ENCODE measurements around the gene WDR70.
"Not testable (repeated sequence)": the region's sequence is repeated elsewhere in the genome, so short reads cannot be mapped to it uniquely, and the experiment has no call there.

Gene WDR70

GRCh38 chr5:37774912-37775483 lies 395.9 kb downstream of the WDR70 start:
- Histone ChIP-seq H3K4me1 (ENCODE audit: control insufficient read depth, insufficient read depth, low read length) (peaks cover 29% of the 10 kb centered on the region), H3K9ac (ENCODE audit: low read length in 2 of 2) (no peak overlapping the region), H3K4me3 (ENCODE audit: low read length in 2 of 2) (no peak overlapping the region), H3K27ac (ENCODE audit: low read length) (no peak overlapping the region), H3K27me3 (ENCODE audit: control insufficient read depth in 1 of 2, insufficient read depth in 2 of 2, low read length in 2 of 2) (no peaks in the 10 kb centered on the region), H3K36me3 (ENCODE audit: control insufficient read depth in 2 of 2, insufficient read depth in 2 of 2, low read length in 2 of 2) (no peaks in the 10 kb centered on the region), H3K9me3 (ENCODE audit: control insufficient read depth in 2 of 2, low read length in 2 of 2) (peaks cover 0 to 2% of the 10 kb centered on the region in 2 donors)

GRCh38 chr5:37776826-37777225 lies 397.7 kb downstream of the WDR70 start:
- Histone ChIP-seq H3K36me3 (ENCODE audit: control insufficient read depth in 2 of 2, insufficient read depth in 2 of 2, low read length in 2 of 2) (no peaks in the 10 kb centered on the region), H3K4me1 (ENCODE audit: control insufficient read depth, insufficient read depth, low read length) (peaks cover 17% of the 10 kb centered on the region), H3K27ac (ENCODE audit: low read length) (peak overlapping the region; percentile 46), H3K4me3 (ENCODE audit: low read length in 2 of 2) (no peak overlapping the region), H3K27me3 (ENCODE audit: control insufficient read depth in 1 of 2, insufficient read depth in 2 of 2, low read length in 2 of 2) (no peaks in the 10 kb centered on the region), H3K9ac (ENCODE audit: low read length in 2 of 2) (no peak overlapping the region), H3K9me3 (ENCODE audit: control insufficient read depth in 2 of 2, low read length in 2 of 2) (peaks cover 0 to 2% of the 10 kb centered on the region in 2 donors)

- Histone ChIP-seq H3K36me3 (ENCODE audit: control insufficient read depth in 2 of 2, insufficient read depth in 2 of 2, low read length in 2 of 2) (no peaks in the 10 kb centered on the region), H3K4me3 (ENCODE audit: low read length in 2 of 2) (no peak overlapping the region), H3K4me1 (ENCODE audit: control insufficient read depth, insufficient read depth, low read length) (peaks cover 14% of the 10 kb centered on the region), H3K27me3 (ENCODE audit: control insufficient read depth in 1 of 2, insufficient read depth in 2 of 2, low read length in 2 of 2) (no peaks in the 10 kb centered on the region), H3K27ac (ENCODE audit: low read length) (peak overlapping the region; percentile 46), H3K9me3 (ENCODE audit: control insufficient read depth in 2 of 2, low read length in 2 of 2) (peaks cover 0 to 2% of the 10 kb centered on the region in 2 donors), H3K9ac (ENCODE audit: low read length in 2 of 2) (no peak overlapping the region)
These were observed 398.5 kb downstream of the WDR70 start for GRCh38 chr5:37777432-37778130.

GRCh38 chr5:37781409-37781808 lies 402.3 kb downstream of the WDR70 start:
- not testable (repeated sequence) for H3K4me3 ChIP-seq (ENCODE audit: low read length in 2 of 2); H3K27me3 ChIP-seq (ENCODE audit: control insufficient read depth in 1 of 2, insufficient read depth in 2 of 2, low read length in 2 of 2); H3K4me1 ChIP-seq (ENCODE audit: control insufficient read depth, insufficient read depth, low read length); H3K36me3 ChIP-seq (ENCODE audit: control insufficient read depth in 2 of 2, insufficient read depth in 2 of 2, low read length in 2 of 2); H3K27ac ChIP-seq (ENCODE audit: low read length); H3K9me3 ChIP-seq (ENCODE audit: control insufficient read depth in 2 of 2, low read length in 2 of 2); H3K9ac ChIP-seq (ENCODE audit: low read length in 2 of 2)

DNA sequence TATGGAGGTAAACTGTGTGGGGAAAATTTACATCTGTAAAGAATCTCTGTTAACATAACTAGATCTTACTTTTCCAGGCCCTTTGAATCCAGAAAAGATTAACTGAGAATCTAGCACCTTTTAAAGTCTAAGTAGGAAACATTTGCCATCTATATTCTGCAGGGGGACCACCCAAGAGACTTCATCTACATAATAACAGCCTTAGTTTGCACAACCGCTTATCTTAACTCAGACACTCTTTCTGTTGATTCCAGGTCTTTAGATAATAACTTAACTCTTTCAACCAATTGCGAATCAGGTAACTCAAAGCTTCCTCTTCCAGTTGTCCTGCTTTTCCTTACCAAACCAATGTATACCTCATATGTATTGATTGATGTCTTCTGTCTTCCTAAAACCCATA lies 407.3 kb downstream of the WDR70 start:
- no peaks in the 10 kb centered on the region for H3K4me1 ChIP-seq (ENCODE audit: control insufficient read depth, insufficient read depth, low read length)
- no peak overlapping the region for H3K4me3 ChIP-seq (ENCODE audit: low read length in 2 of 2)
- no peaks in the 10 kb centered on the region for H3K27me3 ChIP-seq (ENCODE audit: control insufficient read depth in 1 of 2, insufficient read depth in 2 of 2, low read length in 2 of 2)
- H3K36me3 ChIP-seq (ENCODE audit: control insufficient read depth in 2 of 2, insufficient read depth in 2 of 2, low read length in 2 of 2) = no peaks in the 10 kb centered on the region
- H3K27ac ChIP-seq (ENCODE audit: low read length) = no peak overlapping the region
- no peaks in the 10 kb centered on the region for H3K9me3 ChIP-seq (ENCODE audit: control insufficient read depth in 2 of 2, low read length in 2 of 2)
- no peak overlapping the region for H3K9ac ChIP-seq (ENCODE audit: low read length in 2 of 2)

DNA sequence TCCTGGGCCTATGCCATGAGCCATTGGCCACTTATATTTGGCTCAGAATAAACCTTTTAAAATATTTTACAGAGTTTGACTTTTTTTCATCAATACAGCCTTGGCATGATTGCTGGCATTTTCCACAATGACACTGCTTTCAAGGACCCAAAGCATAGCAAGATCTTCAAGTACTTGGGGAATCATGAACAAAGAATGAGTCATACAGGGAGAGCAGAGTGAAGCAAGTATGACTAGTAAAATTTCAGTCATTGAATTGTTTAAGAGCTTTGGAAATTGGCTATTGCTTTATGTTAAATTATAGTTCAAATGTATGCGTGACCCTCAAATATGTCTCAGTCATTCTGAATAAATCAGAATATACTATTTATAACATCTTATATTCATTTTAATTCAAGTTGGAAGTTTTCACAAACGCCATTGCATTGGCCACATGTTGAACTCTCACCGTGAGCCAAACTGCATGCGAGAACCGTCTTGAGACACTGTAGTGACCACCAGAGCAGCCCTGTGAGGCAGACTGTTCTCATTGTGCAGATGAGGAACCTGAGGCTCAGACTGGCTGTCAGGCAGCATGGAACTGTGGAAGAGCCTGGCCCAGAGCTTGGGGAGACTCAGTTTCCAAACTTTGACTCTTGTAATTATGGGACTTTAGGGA lies 407.9 kb downstream of the WDR70 start:
- no peak overlapping the region for H3K4me3 ChIP-seq (ENCODE audit: low read length in 2 of 2)
- no peaks in the 10 kb centered on the region for H3K4me1 ChIP-seq (ENCODE audit: control insufficient read depth, insufficient read depth, low read length)
- no peaks in the 10 kb centered on the region for H3K27me3 ChIP-seq (ENCODE audit: control insufficient read depth in 1 of 2, insufficient read depth in 2 of 2, low read length in 2 of 2)
- no peaks in the 10 kb centered on the region for H3K9me3 ChIP-seq (ENCODE audit: control insufficient read depth in 2 of 2, low read length in 2 of 2)
- no peak overlapping the region for H3K27ac ChIP-seq (ENCODE audit: low read length)
- H3K36me3 ChIP-seq (ENCODE audit: control insufficient read depth in 2 of 2, insufficient read depth in 2 of 2, low read length in 2 of 2) = no peaks in the 10 kb centered on the region
- H3K9ac ChIP-seq (ENCODE audit: low read length in 2 of 2) = no peak overlapping the region

DNA sequence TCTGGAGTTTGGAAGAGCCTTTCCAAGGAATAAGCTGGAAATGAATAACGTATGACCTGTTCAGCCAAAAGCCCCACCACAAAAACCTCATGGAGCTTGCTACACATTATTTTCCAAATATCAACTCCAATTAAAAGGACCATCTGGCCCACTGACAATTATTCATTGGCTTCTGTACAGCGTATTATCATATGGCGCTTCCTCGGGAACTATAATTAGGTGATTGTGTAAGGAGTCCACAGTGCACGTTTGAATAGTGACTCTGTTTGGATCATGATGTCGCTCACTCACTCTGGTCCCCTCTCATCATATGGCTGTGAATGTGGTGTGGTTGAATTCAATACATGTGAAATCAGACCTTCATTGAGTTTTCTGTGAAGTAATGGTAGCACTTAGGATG lies 408.6 kb downstream of the WDR70 start:
- Histone ChIP-seq H3K4me3 (ENCODE audit: low read length in 2 of 2) (no peak overlapping the region), H3K36me3 (ENCODE audit: control insufficient read depth in 2 of 2, insufficient read depth in 2 of 2, low read length in 2 of 2) (no peaks in the 10 kb centered on the region), H3K9ac (ENCODE audit: low read length in 2 of 2) (no peak overlapping the region), H3K4me1 (ENCODE audit: control insufficient read depth, insufficient read depth, low read length) (no peaks in the 10 kb centered on the region), H3K9me3 (ENCODE audit: control insufficient read depth in 2 of 2, low read length in 2 of 2) (no peaks in the 10 kb centered on the region), H3K27ac (ENCODE audit: low read length) (no peak overlapping the region), H3K27me3 (ENCODE audit: control insufficient read depth in 1 of 2, insufficient read depth in 2 of 2, low read length in 2 of 2) (no peaks in the 10 kb centered on the region)

GRCh38 chr5:37789991-37790390 lies 410.9 kb downstream of the WDR70 start:
- no peak overlapping the region for H3K4me3 ChIP-seq (ENCODE audit: low read length in 2 of 2)
- H3K9ac ChIP-seq (ENCODE audit: low read length in 2 of 2) = no peak overlapping the region

DNA sequence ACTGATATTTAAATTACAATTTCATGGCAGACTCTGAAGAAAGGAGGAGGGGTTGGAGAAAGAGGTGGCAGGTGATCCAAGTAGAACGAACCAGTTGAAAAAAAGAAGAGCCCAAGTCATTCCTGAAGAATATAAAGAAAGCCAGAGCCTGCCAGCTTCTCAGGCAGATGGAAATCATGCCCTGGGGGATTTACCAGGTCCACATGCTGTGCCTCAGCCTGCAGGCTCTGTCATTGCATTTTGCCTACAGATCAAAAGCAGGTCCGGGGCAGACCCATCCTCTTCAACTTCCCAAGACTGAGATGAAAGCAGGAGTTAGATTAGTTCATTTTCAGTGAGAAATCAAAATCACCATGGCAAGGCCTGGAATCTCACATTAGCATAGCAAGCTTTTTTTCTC lies 412.2 kb downstream of the WDR70 start:
- Histone ChIP-seq H3K27me3 (ENCODE audit: control insufficient read depth in 1 of 2, insufficient read depth in 2 of 2, low read length in 2 of 2) (no peaks in the 10 kb centered on the region), H3K27ac (ENCODE audit: low read length) (no peak overlapping the region), H3K4me1 (ENCODE audit: control insufficient read depth, insufficient read depth, low read length) (no peaks in the 10 kb centered on the region), H3K36me3 (ENCODE audit: control insufficient read depth in 2 of 2, insufficient read depth in 2 of 2, low read length in 2 of 2) (no peaks in the 10 kb centered on the region), H3K4me3 (ENCODE audit: low read length in 2 of 2) (no peak overlapping the region), H3K9ac (ENCODE audit: low read length in 2 of 2) (no peak overlapping the region), H3K9me3 (ENCODE audit: control insufficient read depth in 2 of 2, low read length in 2 of 2) (peaks cover 3 to 12% of the 10 kb centered on the region in 2 donors)

More at GRCh38 chr5:37789991-37790390, 410.9 kb downstream of the WDR70 start:
- Histone ChIP-seq H3K27ac (ENCODE audit: low read length) (no peak overlapping the region), H3K36me3 (ENCODE audit: control insufficient read depth in 2 of 2, insufficient read depth in 2 of 2, low read length in 2 of 2) (no peaks in the 10 kb centered on the region), H3K27me3 (ENCODE audit: control insufficient read depth in 1 of 2, insufficient read depth in 2 of 2, low read length in 2 of 2) (no peaks in the 10 kb centered on the region), H3K9me3 (ENCODE audit: control insufficient read depth in 2 of 2, low read length in 2 of 2) (peaks cover 3 to 4% of the 10 kb centered on the region in 2 donors), H3K4me1 (ENCODE audit: control insufficient read depth, insufficient read depth, low read length) (no peaks in the 10 kb centered on the region)

GRCh38 chr5:37792975-37793631 lies 414.0 kb downstream of the WDR70 start:
- Histone ChIP-seq H3K9me3 (ENCODE audit: control insufficient read depth in 2 of 2, low read length in 2 of 2) (peaks cover 3 to 12% of the 10 kb centered on the region in 2 donors), H3K27me3 (ENCODE audit: control insufficient read depth in 1 of 2, insufficient read depth in 2 of 2, low read length in 2 of 2) (no peaks in the 10 kb centered on the region), H3K9ac (ENCODE audit: low read length in 2 of 2) (no peak overlapping the region), H3K36me3 (ENCODE audit: control insufficient read depth in 2 of 2, insufficient read depth in 2 of 2, low read length in 2 of 2) (no peaks in the 10 kb centered on the region), H3K27ac (ENCODE audit: low read length) (no peak overlapping the region), H3K4me3 (ENCODE audit: low read length in 2 of 2) (no peak overlapping the region), H3K4me1 (ENCODE audit: control insufficient read depth, insufficient read depth, low read length) (no peaks in the 10 kb centered on the region)
